SK-N-SH (cell line): Measurements from ENCODE around the gene THOC2. TPM values are rescaled to one million over a fixed set of nuclear protein-coding genes. Genes with fewer than 3 reads are reported as not detected.

ENCODE experiments used
- CTCF ChIA-PET: fragments of 300-600, 350-600 bp; formaldehyde crosslinking; extraction: SDS; loops from one replicate; lab custom pipeline; 2021; lab: Yijun Ruan, JAX
- POLR2A ChIA-PET: fragments of 350-600 bp; sonication (Branson Sonifier 250); formaldehyde crosslinking; extraction: SDS; loops from one replicate; lab custom pipeline; 2020; ENCODE audit warnings: antibody characterized with exemption, inconsistent platforms; lab: Yijun Ruan, JAX
- DNase-seq: peaks from one replicate; pipeline ENCODE4 v3.0.0; 2012
- H2AFZ ChIP-seq: fragments of 200-600 bp; sonication (generic); 2 replicates; pipeline ENCODE4 v1.8.1; 2016; ENCODE audit warnings: antibody characterized with exemption, mild to moderate bottlenecking, low read depth
- H3F3A ChIP-seq: fragments of 200-600 bp; sonication (generic); replicated peaks from 2 replicates; pipeline ENCODE3; 2016; ENCODE audit warnings: antibody characterized with exemption, mild to moderate bottlenecking; ENCODE audit not compliant: insufficient read depth
- H3K27ac ChIP-seq, 2 experiments: fragments of 200-500 bp in 1 of 2; fragments of 200-600 bp in 1 of 2; sonication (Bioruptor generic) in 1 of 2; sonication (generic), shearing (Covaris generic) in 1 of 2; 2 replicates each; pipeline versions ENCODE4 v1.5.1 to v1.6.1; 2014 to 2016; ENCODE audit warnings: low read depth in 2 of 2, inconsistent platforms in 1 of 2, low read length in 1 of 2, mild to moderate bottlenecking in 1 of 2, mixed read lengths in 1 of 2
- H3K27me3 ChIP-seq: fragments of 200-600 bp; sonication (generic), shearing (Covaris generic); 2 replicates; pipeline ENCODE4 v1.6.1; 2016; ENCODE audit warnings: mixed run types; ENCODE audit not compliant: insufficient read depth
- H3K36me3 ChIP-seq, 2 experiments: fragments of 200-500 bp in 1 of 2; fragments of 200-600 bp in 1 of 2; sonication (Bioruptor generic) in 1 of 2; sonication (generic) in 1 of 2; replicated peaks in 1 of 2; 2 replicates each; pipeline versions ENCODE3 to v1.5.1; 2014 to 2016; ENCODE audit warnings: low read length in 1 of 2, mild to moderate bottlenecking in 1 of 2; ENCODE audit not compliant: insufficient read depth in 2 of 2, control insufficient read depth in 1 of 2
- H3K4me1 ChIP-seq, 2 experiments: fragments of 200-500 bp in 1 of 2; fragments of 200-600 bp in 1 of 2; sonication (Bioruptor generic) in 1 of 2; sonication (generic), shearing (Covaris generic) in 1 of 2; 2 replicates each; pipeline versions ENCODE4 v1.5.1 to v1.6.1; 2014 to 2016; ENCODE audit warnings: low read depth in 1 of 2, low read length in 1 of 2, mixed run types in 1 of 2; ENCODE audit not compliant: insufficient read depth in 2 of 2, control insufficient read depth in 1 of 2
- H3K4me2 ChIP-seq: fragments of 200-600 bp; sonication (generic), shearing (Covaris generic); 2 replicates; pipeline ENCODE4 v1.6.1; 2017; ENCODE audit warnings: mixed run types
- H3K4me3 ChIP-seq, 2 experiments: fragments of 200-500 bp in 1 of 2; fragments of 200-600 bp in 1 of 2; sonication (Bioruptor generic) in 1 of 2; sonication (generic), shearing (Covaris generic) in 1 of 2; 2 replicates each; pipeline versions ENCODE4 v1.5.1 to v1.8.1; 2014 to 2016; ENCODE audit warnings: low read depth in 2 of 2, inconsistent platforms in 1 of 2, low read length in 1 of 2, mild to moderate bottlenecking in 1 of 2, mixed read lengths in 1 of 2, moderate library complexity in 1 of 2
- H3K79me2 ChIP-seq: fragments of 200-600 bp; sonication (generic); 2 replicates; pipeline ENCODE4 v1.8.1; 2017; ENCODE audit warnings: mild to moderate bottlenecking; ENCODE audit not compliant: insufficient read depth
- H3K9ac ChIP-seq: fragments of 200-600 bp; sonication (generic); 2 replicates; pipeline ENCODE4 v1.6.1; 2017; ENCODE audit warnings: mixed run types
- H3K9me2 ChIP-seq: fragments of 200-600 bp; sonication (generic); 2 replicates; pipeline ENCODE4 v1.6.1; 2017; ENCODE audit warnings: mixed run types
- H3K9me3 ChIP-seq: fragments of 200-600 bp; sonication (generic); 2 replicates; pipeline ENCODE4 v1.6.1; 2017; ENCODE audit warnings: mixed run types, mild to moderate bottlenecking, moderate library complexity
- H4K20me1 ChIP-seq: fragments of 200-600 bp; sonication (generic); 2 replicates; pipeline ENCODE4 v1.6.1; 2017; ENCODE audit warnings: mild to moderate bottlenecking, mixed run types; ENCODE audit not compliant: insufficient read depth
- CHD2 ChIP-seq: fragments of 150-350 bp; IDR thresholded peaks from 2 replicates; pipeline ENCODE4 v1.6.1; 2018; ENCODE audit warnings: low read length; ENCODE audit not compliant: partially characterized antibody
- CTCF ChIP-seq: fragments of 200-600 bp; sonication (generic); IDR thresholded peaks from 2 replicates; pipeline ENCODE4 v1.6.1; 2017; ENCODE audit warnings: antibody characterized with exemption, mild to moderate bottlenecking, moderate library complexity
- ELF1 ChIP-seq: IDR thresholded peaks from 2 replicates; pipeline ENCODE4 v1.4.0; 2012
- EP300 ChIP-seq, 2 experiments: IDR thresholded peaks; 2 replicates each; pipeline versions ENCODE4 v1.4.0 to v1.6.1; 2012; ENCODE audit warnings: borderline replicate concordance in 1 of 2, low read depth in 1 of 2, low read length in 1 of 2
- JUND ChIP-seq: IDR thresholded peaks from 2 replicates; pipeline ENCODE4 v1.4.0; 2012
- MXI1 ChIP-seq: IDR thresholded peaks from 2 replicates; pipeline ENCODE4 v1.6.1; 2012; ENCODE audit warnings: mild to moderate bottlenecking, low read depth, low read length, improper control_type of control experiment
- NRF1 ChIP-seq: IDR thresholded peaks from 2 replicates; pipeline ENCODE4 v1.6.1; 2012; ENCODE audit warnings: low read depth, mild to moderate bottlenecking, low read length
- PBX3 ChIP-seq: IDR thresholded peaks from 2 replicates; pipeline ENCODE4; 2012
- POLR2AphosphoS5 ChIP-seq: IDR thresholded peaks from 2 replicates; pipeline ENCODE4 v1.6.1; 2012; ENCODE audit warnings: low read depth, low read length
- REST ChIP-seq: IDR thresholded peaks from 2 replicates; pipeline ENCODE4 v1.6.1; 2012; ENCODE audit warnings: mild to moderate bottlenecking, low read depth, low read length, moderate library complexity
- RFX5 ChIP-seq: IDR thresholded peaks from 2 replicates; pipeline ENCODE4 v1.6.1; 2012; ENCODE audit warnings: mild to moderate bottlenecking, improper control_type of control experiment, low read length
- TEAD4 ChIP-seq: IDR thresholded peaks from 2 replicates; pipeline ENCODE4 v1.4.0; 2012; ENCODE audit warnings: mild to moderate bottlenecking, borderline replicate concordance; ENCODE audit not compliant: insufficient read depth
- YY1 ChIP-seq: IDR thresholded peaks from 2 replicates; pipeline ENCODE4 v1.4.0; 2012; ENCODE audit warnings: low read depth, mild to moderate bottlenecking
- WGBS: methylation state at CpG from one replicate; pipeline ENCODE4 v1.1.6; 2017; ENCODE audit warnings: low lambda C conversion rate; 5-methylcytosine and 5-hydroxymethylcytosine counted together
- polyA plus RNA-seq, 3 experiments: library from polyadenylated mRNA; depleted of rRNA; stranded (reverse); fragments of >200 nt; gene quantifications; 2 replicates each; pipeline ENCODE4 v1.2.3, GENCODE V29; 2012
- TF ChIP-seq, protein P1 (sequence below): fragments of 150-350 bp; IDR thresholded peaks from 2 replicates; pipeline ENCODE4 v1.6.1; 2017; ENCODE audit warnings: antibody characterized with exemption, low read length, low read depth, borderline replicate concordance

Gene THOC2
- polyA plus RNA-seq, 1 of the 3 experiments (the other 2 are of a cell fraction): 26.7 TPM

GRCh38 chrX:123561439-123562215 lies 171.2 kb downstream of the THOC2 start:
- CTCF ChIA-PET: no interaction called here
- no peak overlapping the region for H3K4me2 ChIP-seq
- H3K9ac ChIP-seq: no peak overlapping the region
- H3K79me2 ChIP-seq: no peaks in the 10 kb centered on the region
- POLR2A ChIA-PET: no interaction called here
- H3F3A ChIP-seq: no peaks in the 10 kb centered on the region
- H3K9me2 ChIP-seq: no peaks in the 10 kb centered on the region
- no peak overlapping the region for H3K27ac ChIP-seq
- no peak overlapping the region for H3K4me3 ChIP-seq
- no peaks in the 10 kb centered on the region for H3K27me3 ChIP-seq
- H3K9me3 ChIP-seq: no peaks in the 10 kb centered on the region
- H4K20me1 ChIP-seq: no peaks in the 10 kb centered on the region
- TF ChIP-seq REST (no peak), ELF1 (no peak), CTCF (no peak), PBX3 (no peak), RFX5 (no peak), TEAD4 (no peak)
- 43% methylated on average over 16 of the region's 28 CpGs for WGBS
- H2AFZ ChIP-seq: no peak overlapping the region
- no peak for DNase-seq
- no peaks in the 10 kb centered on the region for H3K36me3 ChIP-seq
- no peaks in the 10 kb centered on the region for H3K4me1 ChIP-seq

DNA sequence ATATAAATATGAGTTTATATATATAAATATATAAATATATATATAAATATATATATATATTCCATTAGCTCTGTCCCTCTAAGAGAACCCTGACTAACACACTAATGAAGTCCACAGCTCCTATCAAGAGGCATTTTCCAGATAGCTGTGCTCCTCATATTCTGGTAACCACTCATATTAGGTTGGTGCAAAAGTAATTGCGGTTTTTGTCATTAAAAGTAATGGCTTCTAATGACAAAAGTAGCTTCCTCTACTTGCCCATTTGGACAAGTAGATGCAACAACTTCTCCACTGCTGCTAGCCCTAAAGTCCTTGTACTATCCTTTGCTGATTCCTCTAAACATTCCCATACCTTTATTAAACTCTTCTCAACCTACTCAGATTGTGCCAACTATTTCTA lies 182.0 kb downstream of the THOC2 start:
- POLR2A ChIA-PET: no interaction called here
- Histone ChIP-seq H3F3A (no peaks in the 10 kb centered on the region), H3K27me3 (no peaks in the 10 kb centered on the region), H3K9me2 (no peaks in the 10 kb centered on the region), H3K9me3 (no peaks in the 10 kb centered on the region), H3K4me1 (no peaks in the 10 kb centered on the region), H3K4me2 (no peak overlapping the region), H3K79me2 (no peaks in the 10 kb centered on the region), H3K4me3 (no peak overlapping the region), H4K20me1 (no peaks in the 10 kb centered on the region)
- no peak for DNase-seq
- TF ChIP-seq MXI1 (no peak), CHD2 (no peak), POLR2AphosphoS5 (no peak), EP300 (IDR thresholded peaks at IDR 0.05; ENCODE audit: borderline replicate concordance in 1 of 2, low read depth in 1 of 2, low read length in 1 of 2) (no peak), YY1 (no peak), NRF1 (no peak), JUND (no peak)
- TF ChIP-seq, protein P1, sequence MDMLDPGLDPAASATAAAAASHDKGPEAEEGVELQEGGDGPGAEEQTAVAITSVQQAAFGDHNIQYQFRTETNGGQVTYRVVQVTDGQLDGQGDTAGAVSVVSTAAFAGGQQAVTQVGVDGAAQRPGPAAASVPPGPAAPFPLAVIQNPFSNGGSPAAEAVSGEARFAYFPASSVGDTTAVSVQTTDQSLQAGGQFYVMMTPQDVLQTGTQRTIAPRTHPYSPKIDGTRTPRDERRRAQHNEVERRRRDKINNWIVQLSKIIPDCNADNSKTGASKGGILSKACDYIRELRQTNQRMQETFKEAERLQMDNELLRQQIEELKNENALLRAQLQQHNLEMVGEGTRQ: no peak
- TF ChIP-seq, all 33 proteins: peak for 0
- Histone ChIP-seq H3K9ac (no peak overlapping the region), H3K36me3 (no peaks in the 10 kb centered on the region), H2AFZ (no peak overlapping the region), H3K27ac (no peak overlapping the region)
- 0% methylated on average over 1 of the region's 1 CpG for WGBS
- CTCF ChIA-PET: no interaction called here
